Neural progenitor cell (in vitro differentiated cells): ENCODE results near the gene BRWD1.

ENCODE experiments used
- CTCF ChIP-seq: fragments of 200-600 bp; sonication (generic); IDR thresholded peaks from 2 replicates; pipeline ENCODE4 v1.5.1; 2017; ENCODE audit warnings: antibody characterized with exemption, mild to moderate bottlenecking
- EZH2 ChIP-seq: fragments of 200-600 bp; sonication (generic); IDR thresholded peaks from 2 replicates; pipeline ENCODE4 v1.6.1; 2017; ENCODE audit warnings: antibody characterized with exemption, mild to moderate bottlenecking, moderate library complexity

GRCh38 chr21:39347537-39347936 lies 34.1 kb upstream of the BRWD1 start:
- TF ChIP-seq CTCF (no peak), EZH2 (no peak)
